Measurements from ENCODE around the gene GNAT1. TPM values are rescaled to one million over a fixed set of nuclear protein-coding genes. Genes with fewer than 3 reads are reported as not detected.

Gene GNAT1
- total and polyA plus RNA-seq, 2 of the 13 experiments (the other 11 are each of a cell fraction or from before 2014, with no cell fraction given) = 0.15 TPM; not detected in 1

DNA sequence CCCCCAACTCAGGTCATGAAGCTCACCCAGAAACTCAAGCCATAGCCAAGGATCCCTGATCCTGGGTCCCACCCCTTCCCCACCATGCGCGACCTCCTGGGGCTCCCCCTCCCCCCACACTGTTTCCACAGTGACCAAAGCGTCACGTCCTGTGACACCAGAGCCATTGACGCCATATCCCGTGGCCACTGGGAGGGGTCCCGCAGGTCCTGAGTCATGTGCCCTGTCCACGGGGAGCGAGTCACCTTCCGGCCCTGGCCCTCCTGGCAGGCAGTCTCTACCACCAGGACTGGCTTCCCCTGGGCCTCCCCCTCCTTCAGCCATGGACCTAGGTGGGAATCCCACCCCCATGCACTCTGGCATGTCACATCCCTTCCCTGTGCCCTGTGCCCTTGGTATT, 20.7 kb upstream of the GNAT1 start (continued):
- TF ChIP-seq, protein P1, sequence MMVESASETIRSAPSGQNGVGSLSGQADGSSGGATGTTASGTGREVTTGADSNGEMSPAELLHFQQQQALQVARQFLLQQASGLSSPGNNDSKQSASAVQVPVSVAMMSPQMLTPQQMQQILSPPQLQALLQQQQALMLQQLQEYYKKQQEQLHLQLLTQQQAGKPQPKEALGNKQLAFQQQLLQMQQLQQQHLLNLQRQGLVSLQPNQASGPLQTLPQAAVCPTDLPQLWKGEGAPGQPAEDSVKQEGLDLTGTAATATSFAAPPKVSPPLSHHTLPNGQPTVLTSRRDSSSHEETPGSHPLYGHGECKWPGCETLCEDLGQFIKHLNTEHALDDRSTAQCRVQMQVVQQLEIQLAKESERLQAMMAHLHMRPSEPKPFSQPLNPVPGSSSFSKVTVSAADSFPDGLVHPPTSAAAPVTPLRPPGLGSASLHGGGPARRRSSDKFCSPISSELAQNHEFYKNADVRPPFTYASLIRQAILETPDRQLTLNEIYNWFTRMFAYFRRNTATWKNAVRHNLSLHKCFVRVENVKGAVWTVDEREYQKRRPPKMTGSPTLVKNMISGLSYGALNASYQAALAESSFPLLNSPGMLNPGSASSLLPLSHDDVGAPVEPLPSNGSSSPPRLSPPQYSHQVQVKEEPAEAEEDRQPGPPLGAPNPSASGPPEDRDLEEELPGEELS (CRISPR knock-in tag; IDR thresholded peaks at IDR 0.05) = no peak
- TF ChIP-seq PITX1 (CRISPR knock-in tag; IDR thresholded peaks at IDR 0.05) (0 out of 2 replicates have a peak, but pooled peaks have one; percentile 19), FOXA3 (CRISPR knock-in tag; IDR thresholded peaks at IDR 0.05) (no peak), ZFYVE20 (CRISPR knock-in tag; IDR thresholded peaks at IDR 0.05; ENCODE audit: borderline replicate concordance, low read depth) (no peak), ZNF747 (CRISPR knock-in tag; IDR thresholded peaks at IDR 0.05; ENCODE audit: borderline replicate concordance) (no peak), TBP (CRISPR knock-in tag; IDR thresholded peaks at IDR 0.05) (no peak), EZH2 (conservative IDR thresholded peaks at IDR 0.05; ENCODE audit: low read depth, low read length) (no peak), FOSL2 (CRISPR knock-in tag; IDR thresholded peaks at IDR 0.05) (peak; percentile 91), CREM (IDR thresholded peaks at IDR 0.05) (no peak), CREM (CRISPR knock-in tag; IDR thresholded peaks at IDR 0.05) (no peak), IKZF4 (CRISPR knock-in tag; IDR thresholded peaks at IDR 0.05; ENCODE audit: borderline replicate concordance, low read depth, not compliant biosample characterization) (no peak), DR1 (CRISPR knock-in tag; IDR thresholded peaks at IDR 0.05) (no peak), ZBTB1 (CRISPR knock-in tag; IDR thresholded peaks at IDR 0.05; ENCODE audit: borderline replicate concordance) (no peak), MIER2 (CRISPR knock-in tag; IDR thresholded peaks at IDR 0.05) (no peak), ZBTB38 (CRISPR knock-in tag; IDR thresholded peaks at IDR 0.05) (0 out of 2 replicates have a peak, but pooled peaks have one; percentile 45), ARNT2 (CRISPR knock-in tag; IDR thresholded peaks at IDR 0.05; ENCODE audit: low read depth) (no peak), ZSCAN29 (CRISPR knock-in tag; conservative IDR thresholded peaks at IDR 0.05) (no peak), ZSCAN22 (CRISPR knock-in tag; IDR thresholded peaks at IDR 0.05) (no peak), HDAC2 (CRISPR knock-in tag; IDR thresholded peaks at IDR 0.05) (no peak), BHLHE40 (IDR thresholded peaks at IDR 0.05; ENCODE audit: low read length) (peak; percentile 32; the same call in 1 of the 2 replicates), HHEX (CRISPR knock-in tag; IDR thresholded peaks at IDR 0.05) (no peak), ZNF235 (CRISPR knock-in tag; IDR thresholded peaks at IDR 0.05; ENCODE audit: borderline replicate concordance) (no peak), TEAD2 (CRISPR knock-in tag; IDR thresholded peaks at IDR 0.05) (no peak)
- TF ChIP-seq, protein P2, sequence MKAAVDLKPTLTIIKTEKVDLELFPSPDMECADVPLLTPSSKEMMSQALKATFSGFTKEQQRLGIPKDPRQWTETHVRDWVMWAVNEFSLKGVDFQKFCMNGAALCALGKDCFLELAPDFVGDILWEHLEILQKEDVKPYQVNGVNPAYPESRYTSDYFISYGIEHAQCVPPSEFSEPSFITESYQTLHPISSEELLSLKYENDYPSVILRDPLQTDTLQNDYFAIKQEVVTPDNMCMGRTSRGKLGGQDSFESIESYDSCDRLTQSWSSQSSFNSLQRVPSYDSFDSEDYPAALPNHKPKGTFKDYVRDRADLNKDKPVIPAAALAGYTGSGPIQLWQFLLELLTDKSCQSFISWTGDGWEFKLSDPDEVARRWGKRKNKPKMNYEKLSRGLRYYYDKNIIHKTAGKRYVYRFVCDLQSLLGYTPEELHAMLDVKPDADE (CRISPR knock-in tag; IDR thresholded peaks at IDR 0.05) = no peak
- TF ChIP-seq, protein P3, sequence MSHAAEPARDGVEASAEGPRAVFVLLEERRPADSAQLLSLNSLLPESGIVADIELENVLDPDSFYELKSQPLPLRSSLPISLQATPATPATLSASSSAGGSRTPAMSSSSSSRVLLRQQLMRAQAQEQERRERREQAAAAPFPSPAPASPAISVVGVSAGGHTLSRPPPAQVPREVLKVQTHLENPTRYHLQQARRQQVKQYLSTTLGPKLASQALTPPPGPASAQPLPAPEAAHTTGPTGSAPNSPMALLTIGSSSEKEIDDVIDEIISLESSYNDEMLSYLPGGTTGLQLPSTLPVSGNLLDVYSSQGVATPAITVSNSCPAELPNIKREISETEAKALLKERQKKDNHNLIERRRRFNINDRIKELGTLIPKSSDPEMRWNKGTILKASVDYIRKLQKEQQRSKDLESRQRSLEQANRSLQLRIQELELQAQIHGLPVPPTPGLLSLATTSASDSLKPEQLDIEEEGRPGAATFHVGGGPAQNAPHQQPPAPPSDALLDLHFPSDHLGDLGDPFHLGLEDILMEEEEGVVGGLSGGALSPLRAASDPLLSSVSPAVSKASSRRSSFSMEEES (CRISPR knock-in tag; IDR thresholded peaks at IDR 0.05) = peak; percentile 49; the same call in 1 of the 2 replicates
- TF ChIP-seq, protein P4, sequence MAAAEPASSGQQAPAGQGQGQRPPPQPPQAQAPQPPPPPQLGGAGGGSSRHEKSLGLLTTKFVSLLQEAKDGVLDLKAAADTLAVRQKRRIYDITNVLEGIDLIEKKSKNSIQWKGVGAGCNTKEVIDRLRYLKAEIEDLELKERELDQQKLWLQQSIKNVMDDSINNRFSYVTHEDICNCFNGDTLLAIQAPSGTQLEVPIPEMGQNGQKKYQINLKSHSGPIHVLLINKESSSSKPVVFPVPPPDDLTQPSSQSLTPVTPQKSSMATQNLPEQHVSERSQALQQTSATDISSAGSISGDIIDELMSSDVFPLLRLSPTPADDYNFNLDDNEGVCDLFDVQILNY (CRISPR knock-in tag; conservative IDR thresholded peaks at IDR 0.05) = no peak
- TF ChIP-seq, protein P5, sequence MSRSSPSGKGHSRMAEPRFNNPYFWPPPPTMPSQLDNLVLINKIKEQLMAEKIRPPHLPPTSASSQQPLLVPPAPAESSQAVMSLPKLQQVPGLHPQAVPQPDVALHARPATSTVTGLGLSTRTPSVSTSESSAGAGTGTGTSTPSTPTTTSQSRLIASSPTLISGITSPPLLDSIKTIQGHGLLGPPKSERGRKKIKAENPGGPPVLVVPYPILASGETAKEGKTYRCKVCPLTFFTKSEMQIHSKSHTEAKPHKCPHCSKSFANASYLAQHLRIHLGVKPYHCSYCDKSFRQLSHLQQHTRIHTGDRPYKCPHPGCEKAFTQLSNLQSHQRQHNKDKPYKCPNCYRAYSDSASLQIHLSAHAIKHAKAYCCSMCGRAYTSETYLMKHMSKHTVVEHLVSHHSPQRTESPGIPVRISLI (CRISPR knock-in tag; IDR thresholded peaks at IDR 0.05; ENCODE audit: borderline replicate concordance) = no peak

Measured in HepG2 (cell line).